ENCODE results near the gene SPATA3. TPM values are rescaled to one million over a fixed set of nuclear protein-coding genes. Genes with fewer than 3 reads are reported as not detected.

Gene SPATA3
- total and polyA plus RNA-seq, 2 experiments from 2014 or later, result not detected

DNA sequence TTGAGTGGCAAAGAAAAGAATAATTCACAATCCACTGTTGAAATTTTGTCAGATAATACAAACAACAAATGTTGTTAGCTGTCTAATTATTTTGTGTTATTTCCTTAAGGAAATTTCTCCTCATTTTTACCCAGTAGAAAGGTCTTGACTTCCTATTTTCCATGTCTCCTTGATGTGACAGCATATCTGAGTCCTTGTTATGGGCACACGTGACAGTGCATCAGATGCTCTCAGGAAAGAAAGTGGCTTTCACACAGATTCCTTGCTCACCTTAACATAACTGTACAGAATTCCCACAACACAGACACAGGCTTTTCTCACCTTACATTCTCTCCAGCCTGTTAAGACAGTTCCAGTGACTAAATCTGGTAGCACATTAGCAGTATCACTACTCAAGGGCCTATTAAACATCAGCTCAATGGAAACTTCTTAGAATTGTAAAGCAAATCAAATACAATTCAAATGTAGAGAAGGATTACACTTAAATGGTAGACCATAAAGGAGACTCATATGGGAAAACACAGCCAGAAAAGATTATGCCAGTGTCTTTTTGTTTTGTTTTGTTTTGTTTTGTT is 40.7 kb upstream of the SPATA3 start:
- TF ChIP-seq, protein P1, sequence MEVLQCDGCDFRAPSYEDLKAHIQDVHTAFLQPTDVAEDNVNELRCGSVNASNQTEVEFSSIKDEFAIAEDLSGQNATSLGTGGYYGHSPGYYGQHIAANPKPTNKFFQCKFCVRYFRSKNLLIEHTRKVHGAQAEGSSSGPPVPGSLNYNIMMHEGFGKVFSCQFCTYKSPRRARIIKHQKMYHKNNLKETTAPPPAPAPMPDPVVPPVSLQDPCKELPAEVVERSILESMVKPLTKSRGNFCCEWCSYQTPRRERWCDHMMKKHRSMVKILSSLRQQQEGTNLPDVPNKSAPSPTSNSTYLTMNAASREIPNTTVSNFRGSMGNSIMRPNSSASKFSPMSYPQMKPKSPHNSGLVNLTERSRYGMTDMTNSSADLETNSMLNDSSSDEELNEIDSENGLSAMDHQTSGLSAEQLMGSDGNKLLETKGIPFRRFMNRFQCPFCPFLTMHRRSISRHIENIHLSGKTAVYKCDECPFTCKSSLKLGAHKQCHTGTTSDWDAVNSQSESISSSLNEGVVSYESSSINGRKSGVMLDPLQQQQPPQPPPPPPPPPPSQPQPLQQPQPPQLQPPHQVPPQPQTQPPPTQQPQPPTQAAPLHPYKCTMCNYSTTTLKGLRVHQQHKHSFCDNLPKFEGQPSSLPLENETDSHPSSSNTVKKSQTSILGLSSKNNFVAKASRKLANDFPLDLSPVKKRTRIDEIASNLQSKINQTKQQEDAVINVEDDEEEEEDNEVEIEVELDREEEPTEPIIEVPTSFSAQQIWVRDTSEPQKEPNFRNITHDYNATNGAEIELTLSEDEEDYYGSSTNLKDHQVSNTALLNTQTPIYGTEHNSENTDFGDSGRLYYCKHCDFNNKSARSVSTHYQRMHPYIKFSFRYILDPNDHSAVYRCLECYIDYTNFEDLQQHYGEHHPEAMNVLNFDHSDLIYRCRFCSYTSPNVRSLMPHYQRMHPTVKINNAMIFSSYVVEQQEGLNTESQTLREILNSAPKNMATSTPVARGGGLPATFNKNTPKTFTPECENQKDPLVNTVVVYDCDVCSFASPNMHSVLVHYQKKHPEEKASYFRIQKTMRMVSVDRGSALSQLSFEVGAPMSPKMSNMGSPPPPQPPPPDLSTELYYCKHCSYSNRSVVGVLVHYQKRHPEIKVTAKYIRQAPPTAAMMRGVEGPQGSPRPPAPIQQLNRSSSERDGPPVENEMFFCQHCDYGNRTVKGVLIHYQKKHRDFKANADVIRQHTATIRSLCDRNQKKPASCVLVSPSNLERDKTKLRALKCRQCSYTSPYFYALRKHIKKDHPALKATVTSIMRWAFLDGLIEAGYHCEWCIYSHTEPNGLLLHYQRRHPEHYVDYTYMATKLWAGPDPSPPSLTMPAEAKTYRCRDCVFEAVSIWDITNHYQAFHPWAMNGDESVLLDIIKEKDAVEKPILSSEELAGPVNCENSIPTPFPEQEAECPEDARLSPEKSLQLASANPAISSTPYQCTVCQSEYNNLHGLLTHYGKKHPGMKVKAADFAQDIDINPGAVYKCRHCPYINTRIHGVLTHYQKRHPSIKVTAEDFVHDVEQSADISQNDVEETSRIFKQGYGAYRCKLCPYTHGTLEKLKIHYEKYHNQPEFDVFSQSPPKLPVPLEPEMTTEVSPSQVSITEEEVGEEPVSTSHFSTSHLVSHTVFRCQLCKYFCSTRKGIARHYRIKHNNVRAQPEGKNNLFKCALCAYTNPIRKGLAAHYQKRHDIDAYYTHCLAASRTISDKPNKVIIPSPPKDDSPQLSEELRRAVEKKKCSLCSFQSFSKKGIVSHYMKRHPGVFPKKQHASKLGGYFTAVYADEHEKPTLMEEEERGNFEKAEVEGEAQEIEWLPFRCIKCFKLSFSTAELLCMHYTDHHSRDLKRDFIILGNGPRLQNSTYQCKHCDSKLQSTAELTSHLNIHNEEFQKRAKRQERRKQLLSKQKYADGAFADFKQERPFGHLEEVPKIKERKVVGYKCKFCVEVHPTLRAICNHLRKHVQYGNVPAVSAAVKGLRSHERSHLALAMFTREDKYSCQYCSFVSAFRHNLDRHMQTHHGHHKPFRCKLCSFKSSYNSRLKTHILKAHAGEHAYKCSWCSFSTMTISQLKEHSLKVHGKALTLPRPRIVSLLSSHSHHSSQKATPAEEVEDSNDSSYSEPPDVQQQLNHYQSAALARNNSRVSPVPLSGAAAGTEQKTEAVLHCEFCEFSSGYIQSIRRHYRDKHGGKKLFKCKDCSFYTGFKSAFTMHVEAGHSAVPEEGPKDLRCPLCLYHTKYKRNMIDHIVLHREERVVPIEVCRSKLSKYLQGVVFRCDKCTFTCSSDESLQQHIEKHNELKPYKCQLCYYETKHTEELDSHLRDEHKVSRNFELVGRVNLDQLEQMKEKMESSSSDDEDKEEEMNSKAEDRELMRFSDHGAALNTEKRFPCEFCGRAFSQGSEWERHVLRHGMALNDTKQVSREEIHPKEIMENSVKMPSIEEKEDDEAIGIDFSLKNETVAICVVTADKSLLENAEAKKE (CRISPR knock-in tag; IDR thresholded peaks at IDR 0.05), result no peak
- no peak for TF ChIP-seq ZNF114 (CRISPR knock-in tag; IDR thresholded peaks at IDR 0.05)
- no peak for TF ChIP-seq EZH2 (IDR thresholded peaks at IDR 0.05; ENCODE audit: low read depth, unreplicated experiment)
- TF ChIP-seq STAT1 (IDR thresholded peaks at IDR 0.05; ENCODE audit: unreplicated experiment), result no peak
- TF ChIP-seq POLR2AphosphoS5 (IDR thresholded peaks at IDR 0.05; ENCODE audit: low read depth), result no peak
- TF ChIP-seq, protein P2, sequence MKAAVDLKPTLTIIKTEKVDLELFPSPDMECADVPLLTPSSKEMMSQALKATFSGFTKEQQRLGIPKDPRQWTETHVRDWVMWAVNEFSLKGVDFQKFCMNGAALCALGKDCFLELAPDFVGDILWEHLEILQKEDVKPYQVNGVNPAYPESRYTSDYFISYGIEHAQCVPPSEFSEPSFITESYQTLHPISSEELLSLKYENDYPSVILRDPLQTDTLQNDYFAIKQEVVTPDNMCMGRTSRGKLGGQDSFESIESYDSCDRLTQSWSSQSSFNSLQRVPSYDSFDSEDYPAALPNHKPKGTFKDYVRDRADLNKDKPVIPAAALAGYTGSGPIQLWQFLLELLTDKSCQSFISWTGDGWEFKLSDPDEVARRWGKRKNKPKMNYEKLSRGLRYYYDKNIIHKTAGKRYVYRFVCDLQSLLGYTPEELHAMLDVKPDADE (IDR thresholded peaks at IDR 0.05), result no peak
- TF ChIP-seq, protein P3, sequence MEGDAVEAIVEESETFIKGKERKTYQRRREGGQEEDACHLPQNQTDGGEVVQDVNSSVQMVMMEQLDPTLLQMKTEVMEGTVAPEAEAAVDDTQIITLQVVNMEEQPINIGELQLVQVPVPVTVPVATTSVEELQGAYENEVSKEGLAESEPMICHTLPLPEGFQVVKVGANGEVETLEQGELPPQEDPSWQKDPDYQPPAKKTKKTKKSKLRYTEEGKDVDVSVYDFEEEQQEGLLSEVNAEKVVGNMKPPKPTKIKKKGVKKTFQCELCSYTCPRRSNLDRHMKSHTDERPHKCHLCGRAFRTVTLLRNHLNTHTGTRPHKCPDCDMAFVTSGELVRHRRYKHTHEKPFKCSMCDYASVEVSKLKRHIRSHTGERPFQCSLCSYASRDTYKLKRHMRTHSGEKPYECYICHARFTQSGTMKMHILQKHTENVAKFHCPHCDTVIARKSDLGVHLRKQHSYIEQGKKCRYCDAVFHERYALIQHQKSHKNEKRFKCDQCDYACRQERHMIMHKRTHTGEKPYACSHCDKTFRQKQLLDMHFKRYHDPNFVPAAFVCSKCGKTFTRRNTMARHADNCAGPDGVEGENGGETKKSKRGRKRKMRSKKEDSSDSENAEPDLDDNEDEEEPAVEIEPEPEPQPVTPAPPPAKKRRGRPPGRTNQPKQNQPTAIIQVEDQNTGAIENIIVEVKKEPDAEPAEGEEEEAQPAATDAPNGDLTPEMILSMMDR (conservative IDR thresholded peaks at IDR 0.05; ENCODE audit: low read depth in 2 of 2), result no peak
- no peak for TF ChIP-seq JUNB (IDR thresholded peaks at IDR 0.05; ENCODE audit: unreplicated experiment)
- peaks cover 10% of the 10 kb centered on the region for H3K4me1 Mint-ChIP-seq
- no peaks in the 10 kb centered on the region; the same call in 1 of the 2 replicates for H3K4me1 ChIP-seq (ENCODE audit: insufficient read depth)
- no peaks in the 10 kb centered on the region for H3K79me2 ChIP-seq (replicated peaks; ENCODE audit: insufficient read depth)
- no peaks in the 10 kb centered on the region for H3F3A ChIP-seq (replicated peaks; ENCODE audit: low read depth)
- H3K27me3 Mint-ChIP-seq (ENCODE audit: insufficient read depth, low read depth, poor library complexity), result peaks cover 22% of the 10 kb centered on the region
- H3K27me3 ChIP-seq (ENCODE audit: insufficient read depth), result peaks cover 20% of the 10 kb centered on the region
- no peak overlapping the region for H2AFZ ChIP-seq
- ATAC-seq (no peak), DNase-seq (ENCODE audit: low spot score) (no peak)
- H3K27ac Mint-ChIP-seq, result no peak overlapping the region
- H3K9me2 ChIP-seq (ENCODE audit: insufficient read depth), result no peaks in the 10 kb centered on the region
- H3K27ac ChIP-seq (ENCODE audit: low read depth), result no peak overlapping the region
- H4K20me1 ChIP-seq (replicated peaks; ENCODE audit: insufficient read depth), result no peaks in the 10 kb centered on the region
- H3K9me3 Mint-ChIP-seq, result no peaks in the 10 kb centered on the region; the same call in 2 of the 3 replicates
- H3K36me3 Mint-ChIP-seq (ENCODE audit: low read depth), result no peaks in the 10 kb centered on the region; the same call in 2 of the 3 replicates
- H3K4me2 ChIP-seq, result no peak overlapping the region
- no peak overlapping the region for H3K4me3 Mint-ChIP-seq
- H3K4me3 ChIP-seq, result no peak overlapping the region
- H3K36me3 ChIP-seq (ENCODE audit: insufficient read depth), result no peaks in the 10 kb centered on the region
